Lung (tissue), 12 donors: ENCODE data around the gene CARMIL1. TPM values are rescaled to one million over a fixed set of nuclear protein-coding genes. Genes with fewer than 3 reads are reported as not detected.

ENCODE experiments used
- ATAC-seq: fragments of 200-7000 bp; cut with Tn5 transposase; one replicate; pipeline ENCODE4 v1.9.1; 2020; ENCODE audit warnings: moderate number of reproducible peaks; ENCODE audit not compliant: insufficient read depth, low FRiP score
- DNase-seq, 3 donors: peaks; one replicate each; pipeline ENCODE4 v3.0.0-alpha.2; 2013 to 2017
- H3K27ac ChIP-seq, 2 donors: one replicate each; pipeline ENCODE4 v1.5.1; 2013; ENCODE audit warnings: mild to moderate bottlenecking in 2 of 2, moderate library complexity in 2 of 2, control low read depth in 1 of 2, inconsistent platforms in 1 of 2, low read depth in 1 of 2, low read length in 1 of 2
- H3K27me3 ChIP-seq, 3 donors: one replicate each; pipeline ENCODE4 v1.5.1; 2013; ENCODE audit warnings: low read length in 2 of 3; ENCODE audit not compliant: control insufficient read depth in 3 of 3, insufficient read depth in 3 of 3
- H3K36me3 ChIP-seq, 4 donors: one replicate each; pipeline ENCODE4 v1.5.1; 2013; ENCODE audit warnings: low read length in 4 of 4, mild to moderate bottlenecking in 1 of 4, moderate library complexity in 1 of 4; ENCODE audit not compliant: control insufficient read depth in 4 of 4, insufficient read depth in 4 of 4
- H3K4me1 ChIP-seq, 5 donors: one replicate each; pipeline ENCODE4 v1.5.1; 2013; ENCODE audit warnings: low read length in 5 of 5, mild to moderate bottlenecking in 2 of 5, moderate library complexity in 1 of 5; ENCODE audit not compliant: control insufficient read depth in 5 of 5, insufficient read depth in 5 of 5
- H3K4me3 ChIP-seq: one replicate; pipeline ENCODE4 v1.5.1; 2013; ENCODE audit warnings: mild to moderate bottlenecking, control low read depth, moderate library complexity
- H3K9ac ChIP-seq, 2 donors: one replicate each; pipeline ENCODE4 v1.5.1; 2013; ENCODE audit warnings: low read length in 2 of 2, control low read depth in 1 of 2; ENCODE audit not compliant: insufficient read depth in 1 of 2
- H3K9me3 ChIP-seq, 4 donors: one replicate each; pipeline ENCODE4 v1.5.1; 2013; ENCODE audit warnings: low read length in 3 of 4, mild to moderate bottlenecking in 1 of 4, moderate library complexity in 1 of 4; ENCODE audit not compliant: control insufficient read depth in 4 of 4, insufficient read depth in 3 of 4
- CTCF ChIP-seq: IDR thresholded peaks from 2 replicates; pipeline ENCODE4 v1.5.1; 2012; ENCODE audit warnings: mild to moderate bottlenecking; ENCODE audit errors: control extremely low read depth, extremely low read depth
- WGBS, 2 donors: extraction: QIAGEN DNeasy Blood & Tissue Kit; methylation state at CpG; one replicate each; pipeline ENCODE4 v1.1.7; 2013; 5-methylcytosine and 5-hydroxymethylcytosine counted together
- polyA plus RNA-seq, 2 donors: library from polyadenylated mRNA; stranded (reverse); fragments of 200-250 nt; gene quantifications; one replicate each; pipeline ENCODE4 v1.2.1, GENCODE V29; 2013
- total RNA-seq, 2 donors: library from RNA; depleted of rRNA in 1 of 2; stranded (reverse); fragments of >200 nt in 1 of 2; gene quantifications; one replicate each; pipeline ENCODE4 v1.2.1, GENCODE V29; 2014 to 2021
- donor health status: control.
- donor health status: control.
- donor health status: Bipolar disorder and iron deficiency.
- donor health status: healthy.
- donor health status: DM: yes; HTN: yes; CAD: no.

CARMIL1 gene
- total and polyA plus RNA-seq, 4 donors: 8.0 to 38.3 (median 34.9) TPM

- DNase-seq (no peak), ATAC-seq (no peak)
- no peak overlapping the region for H3K9ac ChIP-seq
- no peak overlapping the region for H3K4me3 ChIP-seq
- no peak for TF ChIP-seq CTCF
- no peaks in the 10 kb centered on the region for H3K9me3 ChIP-seq
- no peaks in the 10 kb centered on the region for H3K27me3 ChIP-seq
- WGBS, 2 donors: 94 to 98% methylated on average over 2 of the region's 2 CpGs
- no peak overlapping the region for H3K27ac ChIP-seq
- H3K4me1 ChIP-seq: no peaks in the 10 kb centered on the region
- no peaks in the 10 kb centered on the region for H3K36me3 ChIP-seq
Observed at GRCh38 chr6:25242567-25242966, 36.6 kb upstream of the CARMIL1 start.

- H3K27me3 ChIP-seq: no peaks in the 10 kb centered on the region
- DNase-seq (no peak), ATAC-seq (no peak)
- no peak overlapping the region for H3K27ac ChIP-seq
- H3K4me3 ChIP-seq: no peak overlapping the region
- H3K36me3 ChIP-seq: no peaks in the 10 kb centered on the region
- H3K4me1 ChIP-seq: no peaks in the 10 kb centered on the region
- no peaks in the 10 kb centered on the region for H3K9me3 ChIP-seq
- no peak for TF ChIP-seq CTCF
- no peak overlapping the region for H3K9ac ChIP-seq
Observed at GRCh38 chr6:25244865-25245264, 34.3 kb upstream of the CARMIL1 start.

- no peaks in the 10 kb centered on the region for H3K4me1 ChIP-seq
- H3K36me3 ChIP-seq: no peaks in the 10 kb centered on the region
- 98% methylated on average over 1 of the region's 1 CpG for WGBS, 2 donors
- no peak overlapping the region for H3K4me3 ChIP-seq
- H3K27me3 ChIP-seq: no peaks in the 10 kb centered on the region
- no peak for ATAC-seq
- DNase-seq: no peak
- H3K9ac ChIP-seq: no peak overlapping the region
- no peak overlapping the region for H3K27ac ChIP-seq
- TF ChIP-seq CTCF: no peak
- H3K9me3 ChIP-seq: no peaks in the 10 kb centered on the region
Observed at GRCh38 chr6:25248123-25248522, 31.1 kb upstream of the CARMIL1 start.

- H3K27ac ChIP-seq: no peak overlapping the region
- no peaks in the 10 kb centered on the region for H3K9me3 ChIP-seq
Observed at GRCh38 chr6:25249133-25249532, 30.0 kb upstream of the CARMIL1 start.

More at GRCh38 chr6:25249133-25249532, 30.0 kb upstream of the CARMIL1 start:
- no peak overlapping the region for H3K4me3 ChIP-seq
- H3K4me1 ChIP-seq: no peaks in the 10 kb centered on the region
- ATAC-seq (no peak), DNase-seq (no peak)
- WGBS, 2 donors: 86 to 94% methylated on average over 1 of the region's 1 CpG
- TF ChIP-seq CTCF: no peak
- no peak overlapping the region for H3K9ac ChIP-seq
- H3K36me3 ChIP-seq: no peaks in the 10 kb centered on the region
- H3K27me3 ChIP-seq: no peaks in the 10 kb centered on the region
